Activated CD8-positive, alpha-beta T cell treated with anti-CD3 and anti-CD28 coated beads for 36 hours (primary cell): ENCODE results near the gene NHLH2. TPM values are rescaled to one million over a fixed set of nuclear protein-coding genes. Genes with fewer than 3 reads are reported as not detected.

Source experiments
- ATAC-seq: fragments of 200-7000 bp; cut with Tn5 transposase; one replicate; pipeline ENCODE4 v1.10.0; 2021; ENCODE audit warnings: mild to moderate bottlenecking, moderate library complexity
- CTCF ChIA-PET: fragments of 350-600 bp; sonication (Branson Sonifier 250); formaldehyde crosslinking; loops from one replicate; lab custom pipeline; 2021; ENCODE audit warnings: antibody characterized with exemption; lab: Charles Lee
- POLR2A ChIA-PET: fragments of 350-600 bp; sonication (Branson Sonifier 250); formaldehyde crosslinking; loops from one replicate; lab custom pipeline; 2021; ENCODE audit warnings: antibody characterized with exemption; lab: Charles Lee
- DNase-seq: peaks from one replicate; pipeline ENCODE4 v3.0.0-alpha.2; 2020
- H3K27ac Mint-ChIP-seq: one replicate; pipeline ENCODE4 v1.8.0; 2021; ENCODE audit warnings: mild to moderate bottlenecking, mixed read lengths
- H3K27me3 Mint-ChIP-seq: one replicate; pipeline ENCODE4 v1.8.0; 2021; ENCODE audit warnings: mixed read lengths
- H3K36me3 Mint-ChIP-seq: one replicate; pipeline ENCODE4 v1.8.0; 2021; ENCODE audit warnings: low read depth, mixed read lengths
- H3K4me1 Mint-ChIP-seq: one replicate; pipeline ENCODE4 v1.8.0; 2021; ENCODE audit warnings: low read depth, mixed read lengths
- H3K4me3 Mint-ChIP-seq: one replicate; pipeline ENCODE4 v1.8.0; 2021; ENCODE audit warnings: mild to moderate bottlenecking, moderate library complexity, mixed read lengths
- H3K9me3 Mint-ChIP-seq: one replicate; pipeline ENCODE4 v1.8.0; 2021; ENCODE audit warnings: mixed read lengths
- CTCF ChIP-seq: fragments of 200-600 bp; IDR thresholded peaks from one replicate; pipeline ENCODE4 v1.8.0; 2022; ENCODE audit warnings: antibody characterized with exemption, mild to moderate bottlenecking
- intact Hi-C: fragments of 100-400 bp; cut with micrococcal nuclease; formaldehyde crosslinking; loops from one replicate; pipeline ENCODE4 v1.10.0; 2022
- total RNA-seq, 2 experiments: library from RNA; stranded (reverse); gene quantifications; one replicate each; pipeline ENCODE4 v1.2.3, GENCODE V29; 2021

NHLH2 gene
- not detected for total RNA-seq

- Mint-ChIP-seq H3K27me3 (peaks cover 51% of the 10 kb centered on the region), H3K4me1 (peaks cover 6% of the 10 kb centered on the region), H3K9me3 (no peaks in the 10 kb centered on the region), H3K4me3 (no peak within 1 kb of the TSS), H3K27ac (no peak within 1 kb of the TSS), H3K36me3 (no peaks in the 10 kb centered on the region)
- DNase-seq (no peak), ATAC-seq (no peak)
- CTCF ChIA-PET = no interaction called here
- no peak for TF ChIP-seq CTCF
- intact Hi-C loops = no loop called here
- POLR2A ChIA-PET = no interaction called here
These were observed at the start of gene NHLH2 for GRCh38 chr1:115840605-115841460. Gene NHLH2 (minus strand): TSS chr1:115841126. CDS start chr1:115838372, 2,754 bp downstream.

GRCh38 chr1:115890580-115890979 is 49.7 kb upstream of the NHLH2 start:
- Mint-ChIP-seq H3K36me3 (no peaks in the 10 kb centered on the region), H3K27me3 (no peaks in the 10 kb centered on the region), H3K27ac (no peak overlapping the region), H3K9me3 (no peaks in the 10 kb centered on the region), H3K4me3 (no peak overlapping the region), H3K4me1 (no peaks in the 10 kb centered on the region)
- DNase-seq (no peak), ATAC-seq (no peak)
- TF ChIP-seq CTCF = no peak
- ChIA-PET CTCF (interaction anchor here (1.1 to 1.2 kb wide), 2 partner anchors 14 to 90 kb away, joined by 3 read pairs; no protein-coding TSS in a partner anchor), POLR2A (no interaction called here)
- intact Hi-C loops = no loop called here

GRCh38 chr1:115888976-115889375 is 48.0 kb upstream of the NHLH2 start:
- Mint-ChIP-seq H3K4me3 (no peak overlapping the region), H3K36me3 (no peaks in the 10 kb centered on the region), H3K9me3 (no peaks in the 10 kb centered on the region), H3K4me1 (no peaks in the 10 kb centered on the region), H3K27me3 (no peaks in the 10 kb centered on the region), H3K27ac (no peak overlapping the region)
- CTCF ChIA-PET = no interaction called here
- intact Hi-C loops = no loop called here
- POLR2A ChIA-PET = no interaction called here
- no peak for ATAC-seq
- no peak for TF ChIP-seq CTCF
- no peak for DNase-seq

GRCh38 chr1:115882913-115883902 is 42.3 kb upstream of the NHLH2 start:
- Mint-ChIP-seq H3K4me3 (no peak overlapping the region), H3K27ac (no peak overlapping the region), H3K27me3 (peaks cover 8% of the 10 kb centered on the region), H3K4me1 (no peaks in the 10 kb centered on the region), H3K9me3 (no peaks in the 10 kb centered on the region), H3K36me3 (no peaks in the 10 kb centered on the region)
- POLR2A ChIA-PET = interaction anchor here (0.6 kb wide), 1 partner anchor 362 kb away, joined by 4 read pairs; no protein-coding TSS in a partner anchor
- CTCF ChIA-PET = interaction anchor here (0.6 kb wide), 1 partner anchor 176 kb away, joined by 4 read pairs; no protein-coding TSS in a partner anchor
- ATAC-seq = no peak
- TF ChIP-seq CTCF = no peak
- DNase-seq = no peak
- intact Hi-C loops = no loop called here
